Prostate gland (tissue), 2 donors: ENCODE data around the gene SOX9. TPM values are rescaled to one million over a fixed set of nuclear protein-coding genes. Genes with fewer than 3 reads are reported as not detected.
A peak's percentile ranks its signal among the peaks of the same experiment; 100 is the strongest.

ENCODE experiments used
- DNase-seq: peaks from one replicate; pipeline ENCODE4 v3.0.0-alpha.2; 2019; ENCODE audit warnings: low spot score
- H3K27ac ChIP-seq, 2 donors: fragments of 200-600 bp; sonication (generic); 2 replicates each; pipeline ENCODE4 v1.5.1; 2017 to 2019
- H3K27me3 ChIP-seq: fragments of 200-600 bp; sonication (generic); replicated peaks from 2 replicates; pipeline ENCODE4 v1.5.1; 2019; ENCODE audit not compliant: insufficient read depth
- H3K36me3 ChIP-seq, 2 donors: fragments of 200-600 bp; sonication (generic); 1 replicate in 1 of 2; 2 replicates in 1 of 2; pipeline versions ENCODE4 v1.5.1 to v1.8.1; 2017 to 2019
- H3K4me1 ChIP-seq: fragments of 200-600 bp; sonication (generic); replicated peaks from 2 replicates; pipeline ENCODE4 v1.5.1; 2019
- H3K4me3 ChIP-seq, 2 donors: fragments of 200-600 bp; sonication (generic); 2 replicates each; pipeline ENCODE4 v1.5.1; 2017 to 2019
- H3K9me3 ChIP-seq: fragments of 200-600 bp; sonication (generic); 2 replicates; pipeline ENCODE4 v1.5.1; 2017
- POLR2A ChIP-seq: fragments of 450-650 bp; IDR thresholded peaks from one replicate; pipeline ENCODE4 v1.6.1; 2016; ENCODE audit warnings: antibody characterized with exemption, mild to moderate bottlenecking
- POLR2AphosphoS5 ChIP-seq: sonication (generic); formaldehyde crosslinking; IDR thresholded peaks from one replicate; pipeline ENCODE4 v1.6.1; 2017; ENCODE audit warnings: antibody characterized with exemption
- WGBS: methylation state at CpG from one replicate; pipeline ENCODE4 v1.1.5; 2018; 5-methylcytosine and 5-hydroxymethylcytosine counted together
- intact Hi-C: fragments of 100-400 bp; cut with DNase I; formaldehyde crosslinking; loops from one replicate; pipeline ENCODE4 v1.14.2; 2022
- total RNA-seq, 2 donors: library from RNA; depleted of rRNA; stranded (reverse); fragments of >200 nt; gene quantifications; one replicate each; pipeline ENCODE4 v1.1.0, GENCODE V29; 2016
- TF ChIP-seq, protein P1 (sequence below), 4 experiments: fragments of 200-600 bp in 2 of 4; fragments of 450-650 bp in 2 of 4; sonication (generic) in 2 of 4; IDR thresholded peaks; 1 replicate in 3 of 4; 2 replicates in 1 of 4; pipeline ENCODE4 v1.5.1; 2016 to 2019; ENCODE audit warnings: antibody characterized with exemption in 4 of 4, mild to moderate bottlenecking in 2 of 4, moderate library complexity in 2 of 4

Gene SOX9
- total RNA-seq, 2 donors from 2014 or later: 92.8 to 204 TPM

DNA sequence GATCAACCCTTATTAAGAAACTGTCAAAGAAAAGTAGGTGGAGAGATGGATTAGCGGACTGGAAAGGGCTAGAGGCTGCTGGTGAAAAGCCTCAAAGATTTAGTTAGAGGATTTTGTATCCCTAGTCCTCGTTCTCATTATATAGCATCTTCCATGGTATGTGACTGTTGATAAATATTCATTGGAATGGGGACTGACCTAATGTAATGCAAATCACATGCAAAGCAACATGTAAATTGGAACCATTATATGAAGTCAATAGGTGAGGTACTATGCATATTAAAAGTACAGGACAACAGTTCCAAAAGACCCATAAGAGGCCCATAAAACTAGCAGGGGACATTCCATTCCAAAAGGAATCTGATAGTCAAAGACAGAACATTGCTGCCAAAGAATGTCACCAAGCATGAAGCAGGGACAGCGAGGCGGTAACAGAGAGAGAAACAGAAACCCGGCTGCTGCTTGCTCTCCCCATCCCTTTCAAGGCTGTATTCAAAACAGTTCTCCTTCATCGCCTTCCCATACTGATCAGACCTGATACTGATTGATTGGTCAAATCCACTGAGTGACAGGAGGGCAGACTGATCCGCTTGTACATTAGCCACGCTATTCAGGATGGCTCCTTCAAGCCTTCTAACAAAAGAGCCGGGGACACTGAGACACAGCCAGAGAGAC lies 44.5 kb downstream of the SOX9 start:
- Histone ChIP-seq H3K27me3 (no peaks in the 10 kb centered on the region), H3K27ac (no peak overlapping the region), H3K36me3 (no peaks in the 10 kb centered on the region), H3K4me3 (no peak overlapping the region), H3K4me1 (peaks cover 5% of the 10 kb centered on the region), H3K9me3 (no peaks in the 10 kb centered on the region)
- TF ChIP-seq POLR2A: no peak
- TF ChIP-seq POLR2AphosphoS5: peak; percentile 79
- intact Hi-C loops: no loop called here
- peak; percentile 53 for DNase-seq
- WGBS: 69% methylated on average over 9 of the region's 9 CpGs

DNA sequence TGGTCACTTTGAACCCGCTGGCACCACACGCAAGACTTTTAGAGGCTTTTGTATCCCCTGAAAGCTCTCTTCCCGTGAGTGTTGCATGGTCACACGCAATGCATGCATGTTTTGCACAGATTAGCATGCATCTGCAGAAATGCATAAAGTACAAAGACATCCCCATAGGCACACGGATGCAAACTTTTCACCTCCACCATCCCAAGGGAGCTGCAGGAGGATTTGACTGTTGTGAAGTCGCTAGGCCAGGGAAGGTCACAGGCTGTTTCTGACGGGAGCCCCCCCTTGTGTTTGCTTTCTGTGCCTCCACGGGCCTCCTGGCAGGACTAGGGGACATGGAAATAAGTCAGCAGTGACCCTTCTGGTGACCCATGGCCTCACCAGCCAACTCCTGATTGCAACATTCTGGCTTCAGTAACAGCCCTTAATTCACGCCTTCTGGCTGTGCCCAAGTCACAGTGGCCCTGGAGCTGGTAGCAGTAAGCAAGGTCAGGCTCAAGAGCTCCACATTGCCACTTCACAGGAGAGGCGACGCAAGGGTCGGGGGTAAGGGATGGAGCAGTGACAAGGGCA lies 45.1 kb downstream of the SOX9 start:
- Histone ChIP-seq H3K27me3 (no peaks in the 10 kb centered on the region), H3K9me3 (no peaks in the 10 kb centered on the region), H3K4me3 (no peak overlapping the region), H3K36me3 (no peaks in the 10 kb centered on the region), H3K4me1 (peaks cover 5% of the 10 kb centered on the region), H3K27ac (no peak overlapping the region)
- TF ChIP-seq POLR2AphosphoS5 (no peak), POLR2A (no peak)
- TF ChIP-seq, protein P1, sequence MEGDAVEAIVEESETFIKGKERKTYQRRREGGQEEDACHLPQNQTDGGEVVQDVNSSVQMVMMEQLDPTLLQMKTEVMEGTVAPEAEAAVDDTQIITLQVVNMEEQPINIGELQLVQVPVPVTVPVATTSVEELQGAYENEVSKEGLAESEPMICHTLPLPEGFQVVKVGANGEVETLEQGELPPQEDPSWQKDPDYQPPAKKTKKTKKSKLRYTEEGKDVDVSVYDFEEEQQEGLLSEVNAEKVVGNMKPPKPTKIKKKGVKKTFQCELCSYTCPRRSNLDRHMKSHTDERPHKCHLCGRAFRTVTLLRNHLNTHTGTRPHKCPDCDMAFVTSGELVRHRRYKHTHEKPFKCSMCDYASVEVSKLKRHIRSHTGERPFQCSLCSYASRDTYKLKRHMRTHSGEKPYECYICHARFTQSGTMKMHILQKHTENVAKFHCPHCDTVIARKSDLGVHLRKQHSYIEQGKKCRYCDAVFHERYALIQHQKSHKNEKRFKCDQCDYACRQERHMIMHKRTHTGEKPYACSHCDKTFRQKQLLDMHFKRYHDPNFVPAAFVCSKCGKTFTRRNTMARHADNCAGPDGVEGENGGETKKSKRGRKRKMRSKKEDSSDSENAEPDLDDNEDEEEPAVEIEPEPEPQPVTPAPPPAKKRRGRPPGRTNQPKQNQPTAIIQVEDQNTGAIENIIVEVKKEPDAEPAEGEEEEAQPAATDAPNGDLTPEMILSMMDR (IDR thresholded peaks at IDR 0.05): no peak
- 82% methylated on average over 12 of the region's 12 CpGs for WGBS
- no peak for DNase-seq
- intact Hi-C loops: no loop called here

DNA sequence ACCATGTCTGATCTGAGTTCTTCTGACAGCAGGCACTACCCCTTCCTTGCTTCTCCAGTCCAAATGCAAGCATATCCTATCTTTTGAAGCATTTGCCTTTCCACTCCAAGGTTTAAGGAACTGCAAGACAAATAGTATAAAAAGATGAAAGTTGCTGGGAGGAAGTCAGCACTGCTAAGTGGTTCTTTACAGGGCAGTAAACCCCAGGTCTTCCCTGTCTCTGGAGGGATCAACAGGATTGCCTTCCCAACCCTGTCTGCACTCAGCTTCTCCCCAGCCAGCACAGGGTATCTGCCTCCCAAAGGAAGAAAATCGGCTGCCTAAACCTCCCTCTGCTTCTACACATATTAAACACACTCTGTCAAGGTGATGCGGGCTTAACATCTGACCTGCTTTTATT lies 46.8 kb downstream of the SOX9 start:
- no peak overlapping the region for H3K27ac ChIP-seq
- intact Hi-C loops: no loop called here
- H3K4me3 ChIP-seq: no peak overlapping the region
- TF ChIP-seq POLR2AphosphoS5: peak; percentile 41
- TF ChIP-seq, protein P1 (IDR thresholded peaks at IDR 0.05): no peak
- H3K4me1 ChIP-seq: peaks cover 5% of the 10 kb centered on the region
- DNase-seq: no peak
- H3K9me3 ChIP-seq: no peaks in the 10 kb centered on the region
- no peaks in the 10 kb centered on the region for H3K27me3 ChIP-seq
- WGBS: 72% methylated on average over 2 of the region's 2 CpGs
- no peaks in the 10 kb centered on the region for H3K36me3 ChIP-seq

DNA sequence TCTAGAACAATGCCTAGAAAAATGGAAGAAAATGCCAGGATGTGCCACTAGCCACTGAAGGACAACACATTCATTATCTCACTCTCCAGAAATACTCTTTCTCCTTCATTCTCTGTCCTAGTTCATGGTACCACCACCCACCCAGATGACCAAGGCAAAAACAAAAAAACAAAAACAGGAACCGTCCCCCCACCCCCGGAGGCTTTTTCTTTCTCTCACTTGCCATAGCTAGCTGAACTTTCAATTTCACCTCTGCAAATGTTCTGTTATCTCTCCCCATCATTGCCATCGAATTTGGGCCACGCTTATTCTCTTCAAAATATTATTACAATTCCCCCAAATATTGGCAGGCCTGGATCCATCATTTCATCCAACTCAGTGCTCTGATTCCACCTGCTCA lies 49.0 kb downstream of the SOX9 start:
- intact Hi-C loops: no loop called here
- no peak for DNase-seq
- Histone ChIP-seq H3K27ac (no peak overlapping the region), H3K9me3 (no peaks in the 10 kb centered on the region), H3K27me3 (no peaks in the 10 kb centered on the region), H3K4me3 (no peak overlapping the region), H3K4me1 (peaks cover 5% of the 10 kb centered on the region), H3K36me3 (no peaks in the 10 kb centered on the region)
- WGBS: 91% methylated on average over 4 of the region's 4 CpGs
- TF ChIP-seq POLR2AphosphoS5 (no peak), POLR2A (no peak)
- TF ChIP-seq, protein P1 (IDR thresholded peaks at IDR 0.05): no peak

DNA sequence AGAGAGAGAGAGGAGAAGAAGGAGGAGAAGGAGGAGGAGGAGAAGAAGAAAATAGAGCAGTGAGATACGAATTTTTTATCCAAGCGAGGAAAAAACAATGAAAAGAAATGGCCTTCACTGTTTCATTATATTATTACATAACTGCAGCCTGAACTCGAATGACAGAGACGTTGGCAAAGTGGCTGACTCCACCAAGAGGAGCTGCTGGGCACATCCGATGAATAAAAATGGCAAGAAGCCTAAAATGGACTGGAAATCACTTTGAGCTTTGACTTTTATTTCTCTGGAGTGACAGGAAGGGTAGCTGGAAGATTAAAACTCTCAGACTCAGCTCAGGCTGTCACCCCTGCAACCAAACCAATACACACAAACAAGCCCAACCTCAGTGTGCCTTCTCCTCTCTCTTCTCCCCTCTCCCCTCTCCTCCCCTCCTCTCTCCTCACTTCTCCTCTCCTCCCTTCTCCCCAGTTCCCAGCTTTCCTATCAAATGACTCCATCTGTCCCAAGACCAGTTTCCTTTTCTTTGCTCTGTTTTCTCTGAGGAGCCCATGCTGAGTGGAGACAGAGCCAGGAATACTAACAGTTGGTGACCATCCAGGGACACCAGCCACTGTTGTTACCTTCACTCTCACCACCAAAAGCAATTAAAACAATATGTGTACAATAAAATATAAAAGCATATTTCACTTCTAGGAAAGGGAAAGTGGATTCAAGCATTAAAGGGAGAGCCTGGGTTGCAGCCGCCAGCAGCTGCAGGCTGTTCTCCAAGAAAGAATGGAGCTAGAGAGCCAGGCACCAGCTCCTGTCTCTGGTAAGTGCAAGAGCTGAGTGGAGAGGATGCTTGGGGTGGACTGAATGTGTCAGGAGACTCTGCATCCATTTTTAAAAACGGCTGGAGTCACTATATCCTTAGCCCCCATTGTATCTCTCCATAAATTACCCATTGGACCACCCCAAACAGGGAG lies 51.2 kb downstream of the SOX9 start:
- intact Hi-C loops: no loop called here
- no peak for DNase-seq
- Histone ChIP-seq H3K4me1 (no peaks in the 10 kb centered on the region), H3K27me3 (no peaks in the 10 kb centered on the region), H3K4me3 (no peak overlapping the region), H3K27ac (peak overlapping the region in 1 of 2 donors; percentile 39), H3K36me3 (no peaks in the 10 kb centered on the region), H3K9me3 (no peaks in the 10 kb centered on the region)
- peak; percentile 11 for TF ChIP-seq POLR2AphosphoS5
- TF ChIP-seq POLR2A: no peak
- 20% methylated on average over 7 of the region's 7 CpGs for WGBS
